Activated naive CD8-positive, alpha-beta T cell (primary cell): ENCODE data around the gene RFPL2.
"Not testable (repeated sequence)": the region's sequence is repeated elsewhere in the genome, so short reads cannot be mapped to it uniquely, and the experiment has no call there.

Experiments
- H3K27ac Mint-ChIP-seq: one replicate; pipeline ENCODE4 v1.8.0; 2021; ENCODE audit warnings: mixed read lengths
- H3K27me3 Mint-ChIP-seq: one replicate; pipeline ENCODE4 v1.8.0; 2021; ENCODE audit warnings: mixed read lengths
- H3K36me3 Mint-ChIP-seq: one replicate; pipeline ENCODE4 v1.8.0; 2021; ENCODE audit warnings: mixed read lengths
- H3K4me1 Mint-ChIP-seq: one replicate; pipeline ENCODE4 v1.8.0; 2021; ENCODE audit warnings: low read depth, mixed read lengths
- H3K4me3 Mint-ChIP-seq: one replicate; pipeline ENCODE4 v1.8.0; 2021; ENCODE audit warnings: mild to moderate bottlenecking, mixed read lengths
- H3K9me3 Mint-ChIP-seq: one replicate; pipeline ENCODE4 v1.8.0; 2021; ENCODE audit warnings: low read depth, mixed read lengths

Gene RFPL2

GRCh38 chr22:32158712-32159533 lies 46.0 kb downstream of the RFPL2 start, which contains the start of gene C22orf42:
Gene C22orf42 (minus strand): TSS chr22:32159303. CDS start chr22:32159215, 88 bp downstream.
- Mint-ChIP-seq H3K4me1 (peaks cover 3% of the 10 kb centered on the region), H3K36me3 (no peaks in the 10 kb centered on the region), H3K9me3 (no peaks in the 10 kb centered on the region), H3K27me3 (peaks cover 6% of the 10 kb centered on the region), H3K27ac (no peak within 1 kb of the TSS), H3K4me3 (no peak within 1 kb of the TSS)

- not testable (repeated sequence) for H3K27me3 Mint-ChIP-seq, H3K4me3 Mint-ChIP-seq, H3K36me3 Mint-ChIP-seq, H3K9me3 Mint-ChIP-seq, H3K4me1 Mint-ChIP-seq, H3K27ac Mint-ChIP-seq
These were observed 47.2 kb downstream of the RFPL2 start for GRCh38 chr22:32157632-32158031.

GRCh38 chr22:32154727-32155126 lies 50.1 kb downstream of the RFPL2 start:
- H3K4me1 Mint-ChIP-seq, H3K36me3 Mint-ChIP-seq, H3K4me3 Mint-ChIP-seq, H3K27ac Mint-ChIP-seq, H3K9me3 Mint-ChIP-seq, H3K27me3 Mint-ChIP-seq: not testable (repeated sequence)

GRCh38 chr22:32151641-32152040 lies 53.2 kb downstream of the RFPL2 start:
- not testable (repeated sequence) for H3K27me3 Mint-ChIP-seq, H3K9me3 Mint-ChIP-seq, H3K27ac Mint-ChIP-seq, H3K4me1 Mint-ChIP-seq, H3K36me3 Mint-ChIP-seq, H3K4me3 Mint-ChIP-seq

- not testable (repeated sequence) for H3K27me3 Mint-ChIP-seq, H3K36me3 Mint-ChIP-seq, H3K27ac Mint-ChIP-seq, H3K4me3 Mint-ChIP-seq, H3K4me1 Mint-ChIP-seq, H3K9me3 Mint-ChIP-seq
These were observed 54.2 kb downstream of the RFPL2 start for GRCh38 chr22:32150647-32151046.

- H3K4me3 Mint-ChIP-seq, H3K9me3 Mint-ChIP-seq, H3K36me3 Mint-ChIP-seq, H3K27ac Mint-ChIP-seq, H3K27me3 Mint-ChIP-seq: not testable (repeated sequence)
- peaks cover 20% of the 10 kb centered on the region for H3K4me1 Mint-ChIP-seq
These were observed 56.5 kb downstream of the RFPL2 start for GRCh38 chr22:32148372-32148771.

- not testable (repeated sequence) for H3K4me3 Mint-ChIP-seq, H3K36me3 Mint-ChIP-seq, H3K27me3 Mint-ChIP-seq, H3K9me3 Mint-ChIP-seq, H3K27ac Mint-ChIP-seq
- H3K4me1 Mint-ChIP-seq, result peaks cover 29% of the 10 kb centered on the region
These were observed 57.7 kb downstream of the RFPL2 start for GRCh38 chr22:32147128-32147527.

GRCh38 chr22:32144496-32145274 lies 60.2 kb downstream of the RFPL2 start:
- Mint-ChIP-seq H3K27ac (peak overlapping the region; percentile 37), H3K4me3 (peak overlapping the region; percentile 15), H3K4me1 (peaks cover 35% of the 10 kb centered on the region), H3K9me3 (peaks cover 3% of the 10 kb centered on the region), H3K27me3 (no peaks in the 10 kb centered on the region), H3K36me3 (peaks cover 3% of the 10 kb centered on the region)

- H3K4me3 Mint-ChIP-seq, result peak overlapping the region; percentile 18
- no peaks in the 10 kb centered on the region for H3K36me3 Mint-ChIP-seq
- H3K27me3 Mint-ChIP-seq, result no peaks in the 10 kb centered on the region
- H3K9me3 Mint-ChIP-seq, result peaks cover 3% of the 10 kb centered on the region
- peaks cover 45% of the 10 kb centered on the region for H3K4me1 Mint-ChIP-seq
- peak overlapping the region; percentile 87 for H3K27ac Mint-ChIP-seq
These were observed 62.3 kb downstream of the RFPL2 start for GRCh38 chr22:32142600-32142999.

- H3K4me3 Mint-ChIP-seq, H3K27me3 Mint-ChIP-seq, H3K36me3 Mint-ChIP-seq, H3K27ac Mint-ChIP-seq, H3K9me3 Mint-ChIP-seq: not testable (repeated sequence)
- peaks cover 50% of the 10 kb centered on the region for H3K4me1 Mint-ChIP-seq
These were observed 64.2 kb downstream of the RFPL2 start for GRCh38 chr22:32140688-32141087.
